Omental fat pad (tissue), 4 donors: ENCODE data around the gene PAMR1. TPM values are rescaled to one million over a fixed set of nuclear protein-coding genes. Genes with fewer than 3 reads are reported as not detected.
"Not testable (repeated sequence)": the region's sequence is repeated elsewhere in the genome, so short reads cannot be mapped to it uniquely, and the experiment has no call there.

ENCODE experiments used
- ATAC-seq: fragments of 150-250 bp; one replicate; pipeline ENCODE4 v1.9.1; 2016; ENCODE audit warnings: mild to moderate bottlenecking, moderate library complexity; ENCODE audit not compliant: low FRiP score
- DNase-seq: peaks from one replicate; pipeline ENCODE4 v3.0.0-alpha.2; 2019; ENCODE audit warnings: low spot score
- total RNA-seq, 4 donors: library from RNA; depleted of rRNA; stranded (reverse); fragments of >200 nt; gene quantifications; one replicate each; pipeline ENCODE4 v1.1.0, GENCODE V29; 2016
- TF ChIP-seq, protein P1 (sequence below), 3 donors: fragments of 450-650 bp; IDR thresholded peaks; one replicate each; pipeline ENCODE4 v1.5.1; 2016 to 2017; ENCODE audit warnings: antibody characterized with exemption in 3 of 3, mild to moderate bottlenecking in 3 of 3, moderate library complexity in 2 of 3

Gene PAMR1
- total RNA-seq, 4 donors from 2014 or later: 7.0 to 34.3 (median 23.0) TPM

DNA sequence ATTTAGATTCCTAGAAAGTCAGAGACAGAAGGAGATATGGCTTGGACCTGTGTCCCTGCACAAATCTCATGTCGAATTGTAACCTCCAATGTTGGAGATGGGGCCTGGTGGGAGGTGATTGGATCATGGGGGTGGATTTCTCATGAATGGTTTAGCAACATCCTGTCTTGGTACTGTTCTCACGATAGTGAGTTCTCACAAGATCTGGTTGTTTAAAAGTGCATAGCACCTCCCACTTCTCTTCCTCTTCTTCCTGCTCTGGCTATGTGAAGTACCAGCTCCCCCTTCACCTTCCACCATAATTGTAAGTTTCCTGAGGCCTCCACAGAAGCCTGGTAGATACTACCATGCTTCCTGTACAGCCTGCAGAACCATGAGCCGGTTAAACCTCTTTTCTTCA lies 27.6 kb upstream of the PAMR1 start:
- TF ChIP-seq, protein P1, sequence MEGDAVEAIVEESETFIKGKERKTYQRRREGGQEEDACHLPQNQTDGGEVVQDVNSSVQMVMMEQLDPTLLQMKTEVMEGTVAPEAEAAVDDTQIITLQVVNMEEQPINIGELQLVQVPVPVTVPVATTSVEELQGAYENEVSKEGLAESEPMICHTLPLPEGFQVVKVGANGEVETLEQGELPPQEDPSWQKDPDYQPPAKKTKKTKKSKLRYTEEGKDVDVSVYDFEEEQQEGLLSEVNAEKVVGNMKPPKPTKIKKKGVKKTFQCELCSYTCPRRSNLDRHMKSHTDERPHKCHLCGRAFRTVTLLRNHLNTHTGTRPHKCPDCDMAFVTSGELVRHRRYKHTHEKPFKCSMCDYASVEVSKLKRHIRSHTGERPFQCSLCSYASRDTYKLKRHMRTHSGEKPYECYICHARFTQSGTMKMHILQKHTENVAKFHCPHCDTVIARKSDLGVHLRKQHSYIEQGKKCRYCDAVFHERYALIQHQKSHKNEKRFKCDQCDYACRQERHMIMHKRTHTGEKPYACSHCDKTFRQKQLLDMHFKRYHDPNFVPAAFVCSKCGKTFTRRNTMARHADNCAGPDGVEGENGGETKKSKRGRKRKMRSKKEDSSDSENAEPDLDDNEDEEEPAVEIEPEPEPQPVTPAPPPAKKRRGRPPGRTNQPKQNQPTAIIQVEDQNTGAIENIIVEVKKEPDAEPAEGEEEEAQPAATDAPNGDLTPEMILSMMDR (IDR thresholded peaks at IDR 0.05): no peak

DNA sequence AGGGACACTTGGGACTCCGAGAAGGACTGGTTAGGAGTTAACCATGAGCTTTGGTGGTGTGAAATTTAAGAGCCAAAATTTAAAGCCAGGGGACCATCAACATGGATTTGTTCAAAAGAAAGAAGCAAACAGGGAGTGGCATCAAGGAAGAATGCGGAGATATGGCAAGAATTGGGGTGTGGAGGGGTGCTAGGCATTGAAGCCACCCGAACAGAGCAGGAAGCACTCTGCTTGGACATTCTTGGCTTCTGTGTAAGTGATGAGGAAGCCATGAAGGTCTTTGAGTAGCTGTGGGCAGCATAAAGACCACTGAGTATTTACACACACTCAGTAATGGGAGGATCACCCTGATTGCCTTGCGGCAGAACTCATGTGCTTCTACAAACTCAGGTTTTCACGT lies 27.2 kb upstream of the PAMR1 start:
- TF ChIP-seq, protein P1 (IDR thresholded peaks at IDR 0.05): no peak
- no peak for DNase-seq
- no peak for ATAC-seq

More for the DNA sequence above, 27.6 kb upstream of the PAMR1 start:
- no peak for ATAC-seq
- no peak for DNase-seq

GRCh38 chr11:35550374-35551036 lies 25.1 kb upstream of the PAMR1 start:
- no peak for DNase-seq
- TF ChIP-seq, protein P1 (IDR thresholded peaks at IDR 0.05): no peak
- no peak for ATAC-seq

- DNase-seq: no peak
- ATAC-seq: peak; percentile 90
- TF ChIP-seq, protein P1 (IDR thresholded peaks at IDR 0.05): no peak
These were observed 24.4 kb upstream of the PAMR1 start for GRCh38 chr11:35549787-35550186.

DNA sequence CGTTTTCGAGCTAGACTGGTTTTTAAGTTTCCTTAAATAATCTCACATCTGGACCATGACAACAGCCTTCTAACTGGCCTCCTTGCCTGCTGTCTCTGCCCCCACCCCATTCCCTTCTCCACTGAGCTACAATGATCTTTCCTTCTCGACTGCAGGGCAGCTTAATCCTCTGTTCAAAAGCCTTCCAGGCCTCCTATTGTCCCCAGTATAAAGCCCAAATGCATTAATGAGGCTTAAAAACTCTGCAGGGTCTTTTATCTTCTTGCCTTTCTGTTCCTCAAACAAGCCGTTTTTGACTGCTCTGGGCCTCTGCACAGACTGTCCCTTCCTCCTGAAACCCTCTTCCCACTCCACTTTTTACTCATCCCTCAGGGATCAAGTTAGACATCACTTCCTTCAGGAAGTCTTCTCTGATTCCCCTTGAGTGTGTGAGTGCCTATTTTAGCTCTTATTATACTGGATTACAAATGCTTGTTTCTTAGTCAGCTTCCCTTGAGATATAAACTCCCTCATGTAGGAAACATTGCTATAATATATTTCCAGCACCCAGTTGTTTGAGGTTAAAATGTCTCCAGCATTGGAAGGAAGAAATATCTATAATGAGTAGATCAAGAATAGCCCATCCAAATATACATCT lies 23.6 kb upstream of the PAMR1 start:
- DNase-seq: no peak

GRCh38 chr11:35547995-35548394 lies 22.6 kb upstream of the PAMR1 start:
- DNase-seq: not testable (repeated sequence)

More for the DNA sequence above, 23.6 kb upstream of the PAMR1 start:
- TF ChIP-seq, protein P1 (IDR thresholded peaks at IDR 0.05): no peak
- no peak for ATAC-seq

GRCh38 chr11:35546317-35546716 lies 20.9 kb upstream of the PAMR1 start:
- DNase-seq (no peak), ATAC-seq (no peak)
- TF ChIP-seq, protein P1 (IDR thresholded peaks at IDR 0.05): no peak

More at GRCh38 chr11:35547995-35548394, 22.6 kb upstream of the PAMR1 start:
- not testable (repeated sequence) for ATAC-seq
